Subcutaneous adipose tissue (tissue), 4 donors: Measurements from ENCODE around the gene PTGER1. TPM values are rescaled to one million over a fixed set of nuclear protein-coding genes. Genes with fewer than 3 reads are reported as not detected.

Experiments used
- CTCF ChIP-seq: fragments of 450-650 bp; IDR thresholded peaks from one replicate; pipeline ENCODE4 v1.5.1; 2016; ENCODE audit warnings: low read depth, mild to moderate bottlenecking, control low read depth, antibody characterized with exemption, moderate library complexity
- total RNA-seq, 4 donors: library from RNA; depleted of rRNA; stranded (reverse); fragments of >200 nt; gene quantifications; one replicate each; pipeline ENCODE4 v1.1.0, GENCODE V29; 2016

Gene PTGER1
- total RNA-seq, 4 donors from 2014 or later = 0.49 TPM; not detected in 3

GRCh38 chr19:14510311-14511228 lies 35.4 kb upstream of the PTGER1 start:
- no peak for TF ChIP-seq CTCF

GRCh38 chr19:14507704-14508542 lies 32.8 kb upstream of the PTGER1 start:
- TF ChIP-seq CTCF = no peak

GRCh38 chr19:14505488-14506239 lies 30.5 kb upstream of the PTGER1 start:
- no peak for TF ChIP-seq CTCF

- TF ChIP-seq CTCF = no peak
Observed at GRCh38 chr19:14503285-14503684, 28.1 kb upstream of the PTGER1 start.

GRCh38 chr19:14502334-14503092 lies 27.4 kb upstream of the PTGER1 start:
- TF ChIP-seq CTCF = no peak

- TF ChIP-seq CTCF = no peak
Observed at GRCh38 chr19:14497228-14497921, 22.2 kb upstream of the PTGER1 start.
